Right cardiac atrium (tissue), 5 donors: Measurements from ENCODE around the gene KCTD2. TPM values are rescaled to one million over a fixed set of nuclear protein-coding genes. Genes with fewer than 3 reads are reported as not detected.
A peak's percentile ranks its signal among the peaks of the same experiment; 100 is the strongest.
"Not testable (repeated sequence)": the region's sequence is repeated elsewhere in the genome, so short reads cannot be mapped to it uniquely, and the experiment has no call there.

ENCODE experiments used
- ATAC-seq, 2 donors: fragments of 200-7000 bp; cut with Tn5 transposase; one replicate each; pipeline versions ENCODE4 v1.8.0 to v1.9.1; 2020; ENCODE audit warnings: moderate library complexity in 2 of 2, mild to moderate bottlenecking in 1 of 2
- DNase-seq, 3 donors: peaks; one replicate each; pipeline ENCODE4 v3.0.0-alpha.2; 2020
- H3K27ac ChIP-seq: one replicate; pipeline ENCODE4 v1.5.1; 2013; ENCODE audit warnings: mild to moderate bottlenecking, low read length, control low read depth, moderate library complexity
- H3K27me3 ChIP-seq: one replicate; pipeline ENCODE4 v1.6.1; 2013; ENCODE audit not compliant: control insufficient read depth, insufficient read depth
- H3K4me1 ChIP-seq: one replicate; pipeline ENCODE4 v1.6.1; 2013; ENCODE audit warnings: low read length; ENCODE audit not compliant: control insufficient read depth, insufficient read depth
- H3K4me3 ChIP-seq: one replicate; pipeline ENCODE4 v1.5.1; 2013; ENCODE audit warnings: low read length, control low read depth
- H3K9me3 ChIP-seq: one replicate; pipeline ENCODE4 v1.6.1; 2013; ENCODE audit warnings: low read length; ENCODE audit not compliant: control insufficient read depth
- WGBS: extraction: QIAGEN DNeasy Blood & Tissue Kit; methylation state at CpG from one replicate; pipeline ENCODE4 v1.1.7; 2013; 5-methylcytosine and 5-hydroxymethylcytosine counted together
- intact Hi-C, 4 donors: fragments of 100-400 bp; cut with DNase I; formaldehyde crosslinking; loops; one replicate each; pipeline versions ENCODE4 v1.11.0 to v1.14.0; 2022 to 2023
- polyA plus RNA-seq: library from polyadenylated mRNA; stranded (reverse); fragments of 200-250 nt; gene quantifications from one replicate; pipeline ENCODE4 v1.2.3, GENCODE V29; 2013
- total RNA-seq, 4 donors: library from RNA; stranded (reverse); fragmentation: NEBNext Ultra II Directional; extraction: Animal tissue kit (Norgen Biotek cat#: 25700); gene quantifications; one replicate each; pipeline ENCODE4 v1.2.1, GENCODE V29; 2021
- donor health status: healthy with polysubstance abuse.
- donor health status: DM: no; HTN: yes; CAD: no.
- donor health status: DM: no; HTN: no; CAD: no.
- donor health status: DM: no; HTN: yes; CAD: no; lungs with severe emphysema.
- donor health status: DM: yes; HTN: yes; CAD: no.

KCTD2 gene
- total and polyA plus RNA-seq, 5 donors: 22.3 to 27.5 (median 22.8) TPM

- DNase-seq (no peak), ATAC-seq (no peak)
- H3K27me3 ChIP-seq: no peaks in the 10 kb centered on the region
- H3K27ac ChIP-seq: no peak overlapping the region
- 88% methylated on average over 19 of the region's 19 CpGs for WGBS
- no peaks in the 10 kb centered on the region for H3K9me3 ChIP-seq
- no peak overlapping the region for H3K4me3 ChIP-seq
- H3K4me1 ChIP-seq: no peaks in the 10 kb centered on the region
- intact Hi-C loops: loop anchor here in 1 of 4 donors (10.0 kb wide), 1 partner anchor 56 kb away; no protein-coding TSS in a partner anchor
These were observed 26.5 kb upstream of the KCTD2 start for GRCh38 chr17:75020331-75021110.

GRCh38 chr17:75024686-75025397 lies 22.2 kb upstream of the KCTD2 start:
- ATAC-seq (no peak), DNase-seq (no peak)
- H3K4me1 ChIP-seq: no peaks in the 10 kb centered on the region
- H3K27me3 ChIP-seq: no peaks in the 10 kb centered on the region
- no peaks in the 10 kb centered on the region for H3K9me3 ChIP-seq
- intact Hi-C loops: loop anchor here in 1 of 4 donors (10.0 kb wide), 1 partner anchor 60 kb away; no protein-coding TSS in a partner anchor
- H3K27ac ChIP-seq: no peak overlapping the region
- 89% methylated on average over 10 of the region's 10 CpGs for WGBS
- H3K4me3 ChIP-seq: no peak overlapping the region

GRCh38 chr17:75025398-75025734 lies 21.7 kb upstream of the KCTD2 start:
- not testable (repeated sequence) for H3K27me3 ChIP-seq, DNase-seq, ATAC-seq, H3K4me1 ChIP-seq, H3K9me3 ChIP-seq, H3K4me3 ChIP-seq, H3K27ac ChIP-seq
- intact Hi-C loops: loop anchor here in 1 of 4 donors (10.0 kb wide), 1 partner anchor 61 kb away; no protein-coding TSS in a partner anchor
- 84% methylated on average over 9 of the region's 9 CpGs for WGBS

- 68% methylated on average over 2 of the region's 2 CpGs for WGBS
- intact Hi-C loops: loop anchor here in 1 of 4 donors (10.0 kb wide), 1 partner anchor 62 kb away; no protein-coding TSS in a partner anchor
- H3K27me3 ChIP-seq, H3K27ac ChIP-seq, ATAC-seq, H3K9me3 ChIP-seq, DNase-seq, H3K4me1 ChIP-seq, H3K4me3 ChIP-seq: not testable (repeated sequence)
These were observed 20.4 kb upstream of the KCTD2 start for GRCh38 chr17:75026650-75027049.

- Histone ChIP-seq H3K4me1 (no peaks in the 10 kb centered on the region), H3K27me3 (no peaks in the 10 kb centered on the region), H3K4me3 (no peak overlapping the region), H3K27ac (no peak overlapping the region), H3K9me3 (no peaks in the 10 kb centered on the region)
- 74% methylated on average over 8 of the region's 8 CpGs for WGBS
- DNase-seq (no peak), ATAC-seq (no peak)
- intact Hi-C loops: loop anchor here in 1 of 4 donors (10.0 kb wide), 1 partner anchor 45 kb away; the partner anchor contains the start of gene CDR2L
These were observed 16.9 kb upstream of the KCTD2 start for GRCh38 chr17:75030161-75030560.

- intact Hi-C loops: loop anchor here in 1 of 4 donors (10.0 kb wide), 1 partner anchor 47 kb away; the partner anchor contains the start of gene CDR2L
- Histone ChIP-seq H3K27me3 (no peaks in the 10 kb centered on the region), H3K27ac (peak overlapping the region; percentile 9), H3K4me3 (peak overlapping the region; percentile 37), H3K9me3 (no peaks in the 10 kb centered on the region), H3K4me1 (peaks cover 3% of the 10 kb centered on the region)
- DNase-seq (peak; percentile 83 to 90 (median 85)), ATAC-seq (peak; percentile 37)
- 14% methylated on average over 10 of the region's 10 CpGs for WGBS
These were observed 14.9 kb upstream of the KCTD2 start for GRCh38 chr17:75031972-75032719.

- H3K4me3 ChIP-seq: peak overlapping the region; percentile 37
- H3K27ac ChIP-seq: no peak overlapping the region
- DNase-seq (peak in 2 of 3 donors; percentile 48 to 66), ATAC-seq (no peak)
- H3K9me3 ChIP-seq: no peaks in the 10 kb centered on the region
- WGBS: 4% methylated on average over 13 of the region's 13 CpGs
- H3K4me1 ChIP-seq: peaks cover 3% of the 10 kb centered on the region
- H3K27me3 ChIP-seq: no peaks in the 10 kb centered on the region
- intact Hi-C loops: loop anchor here in 1 of 4 donors (10.0 kb wide), 1 partner anchor 48 kb away; the partner anchor contains the start of gene CDR2L
These were observed 14.2 kb upstream of the KCTD2 start for GRCh38 chr17:75032720-75033280.

GRCh38 chr17:75033346-75034235 lies 13.4 kb upstream of the KCTD2 start:
- intact Hi-C loops: loop anchor here in 1 of 4 donors (10.0 kb wide), 1 partner anchor 49 kb away; the partner anchor contains the start of gene CDR2L
- peak; percentile 61 to 80 for ATAC-seq
- under 1% methylated on average over 36 of the region's 36 CpGs for WGBS
- peak; percentile 87 to 97 (median 96) for DNase-seq
- Histone ChIP-seq H3K27ac (peak overlapping the region; percentile 21), H3K4me3 (peak overlapping the region; percentile 40), H3K27me3 (no peaks in the 10 kb centered on the region), H3K9me3 (no peaks in the 10 kb centered on the region), H3K4me1 (peaks cover 3% of the 10 kb centered on the region)

- WGBS: 1% methylated on average over 43 of the region's 43 CpGs
- Histone ChIP-seq H3K4me1 (peaks cover 3% of the 10 kb centered on the region), H3K4me3 (peak overlapping the region; percentile 67), H3K27me3 (no peaks in the 10 kb centered on the region), H3K27ac (peak overlapping the region; percentile 80), H3K9me3 (no peaks in the 10 kb centered on the region)
- ATAC-seq (peak; percentile 73 to 79), DNase-seq (peak; percentile 89 to 94 (median 92))
- intact Hi-C loops: loop anchor here in 1 of 4 donors (10.0 kb wide), 1 partner anchor 50 kb away; the partner anchor contains the start of gene CDR2L
These were observed 12.7 kb upstream of the KCTD2 start for GRCh38 chr17:75034236-75034908.
